GM12873 (cell line): Measurements from ENCODE around the gene DESI2.

Experiments used
- CTCF ChIP-seq: IDR thresholded peaks from 2 replicates; pipeline ENCODE4 v1.5.1; 2012; ENCODE audit warnings: low read depth, mild to moderate bottlenecking, moderate library complexity, low read length, control low read depth; ENCODE audit not compliant: insufficient read depth; ENCODE audit errors: missing control alignments

The DESI2 gene

DNA sequence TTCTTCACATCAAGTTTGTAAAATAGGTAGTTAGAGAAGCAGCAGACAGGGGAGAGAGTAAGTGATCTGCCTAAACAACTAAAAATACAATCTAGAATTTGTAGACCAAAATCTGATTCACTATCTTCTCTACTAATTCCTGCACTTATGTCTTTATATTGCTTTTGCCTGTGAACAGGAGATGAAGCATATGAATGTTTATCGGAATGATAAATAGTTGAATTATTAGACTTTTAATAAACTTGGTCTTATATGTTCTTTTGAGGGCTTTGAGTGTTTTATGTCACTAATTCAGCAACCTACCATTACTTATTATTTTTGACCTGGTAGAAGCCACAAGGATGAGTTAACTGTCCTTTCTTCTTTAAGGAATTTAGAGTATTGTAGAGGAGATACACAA is 2.3 kb downstream of the DESI2 start:
- TF ChIP-seq CTCF = no peak

- TF ChIP-seq CTCF = no peak
Measured at GRCh38 chr1:244657421-244657820, 4.5 kb downstream of the DESI2 start.

GRCh38 chr1:244659694-244660093 is 6.8 kb downstream of the DESI2 start:
- TF ChIP-seq CTCF = no peak

- no peak for TF ChIP-seq CTCF
Measured at GRCh38 chr1:244660595-244660994, 7.7 kb downstream of the DESI2 start.

DNA sequence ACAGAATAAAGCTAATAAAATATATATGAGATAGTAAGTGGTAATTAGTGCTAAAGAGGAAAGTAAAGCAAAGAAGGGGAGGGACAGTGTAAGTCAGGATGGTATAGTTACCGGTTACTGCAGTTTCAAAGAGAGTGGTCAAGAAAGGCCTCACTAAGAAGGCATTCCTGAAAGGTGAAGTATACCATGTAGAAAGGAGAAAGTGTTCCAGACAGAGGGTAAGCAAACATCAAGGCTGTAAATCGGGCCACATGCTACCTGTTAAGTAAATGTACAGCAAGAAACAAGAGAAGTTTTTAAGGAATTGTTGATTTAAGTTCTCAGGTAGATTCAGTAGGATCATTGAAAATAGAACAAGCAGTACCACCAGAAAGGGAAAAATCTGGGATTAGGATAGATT is 9.7 kb downstream of the DESI2 start:
- no peak for TF ChIP-seq CTCF

GRCh38 chr1:244664353-244664752 is 11.4 kb downstream of the DESI2 start:
- no peak for TF ChIP-seq CTCF

GRCh38 chr1:244665771-244666217 is 12.9 kb downstream of the DESI2 start:
- no peak for TF ChIP-seq CTCF
